ENCODE results near the gene GORASP1. TPM values are rescaled to one million over a fixed set of nuclear protein-coding genes. Genes with fewer than 3 reads are reported as not detected.

GORASP1 gene
- total RNA-seq, 4 donors from 2014 or later = 86.8 to 135 (median 96.3) TPM

- Histone ChIP-seq H3K27ac (peak overlapping the region; percentile 98 to 99 (median 98)), H3K9me3 (no peaks in the 10 kb centered on the region), H3K4me1 (peaks cover 56 to 77% (median 73%) of the 10 kb centered on the region in 4 donors), H3K36me3 (no peaks in the 10 kb centered on the region), H3K27me3 (no peaks in the 10 kb centered on the region), H3K4me3 (peak overlapping the region; percentile 1 to 93 (median 83))
- 0 to 28% methylated on average over 3 to 9 of the region's 9 CpGs for WGBS, 2 donors (ENCODE audit: low coverage in 1 of 2)
- intact Hi-C loops (cut with DNase I; ENCODE audit: low total_unique reads) (loop anchor here (1.0 kb wide), 1 partner anchor 28 kb away; no protein-coding TSS in a partner anchor), in situ Hi-C loops (cut with MboI; ENCODE audit: low pct_ligation_motif_present in 1 of 4, low pct_unique_long_range_greater_than_20kb in 1 of 4, low sequenced_read_pairs in 3 of 4) (no loop called here)
- peak; percentile 81 for DNase-seq
- no peak for TF ChIP-seq EP300 (IDR thresholded peaks at IDR 0.05; ENCODE audit: low read depth)
- TF ChIP-seq CTCF (IDR thresholded peaks at IDR 0.05) = no peak
- TF ChIP-seq POLR2AphosphoS5 (IDR thresholded peaks at IDR 0.05) = peak; percentile 44 to 56 (median 53)
Measured at GRCh38 chr3:39150803-39151631, 43.6 kb upstream of the GORASP1 start.

- Histone ChIP-seq H3K9me3 (no peaks in the 10 kb centered on the region), H3K27me3 (no peaks in the 10 kb centered on the region), H3K4me1 (peaks cover 61 to 82% (median 77%) of the 10 kb centered on the region in 4 donors), H3K4me3 (peak overlapping the region in 2 of 4 donors; percentile 79 to 93), H3K27ac (peak overlapping the region; percentile 98 to 99 (median 98)), H3K36me3 (no peaks in the 10 kb centered on the region)
- in situ Hi-C loops (cut with MboI; ENCODE audit: low pct_ligation_motif_present in 1 of 4, low pct_unique_long_range_greater_than_20kb in 1 of 4, low sequenced_read_pairs in 3 of 4) (no loop called here), intact Hi-C loops (cut with DNase I; ENCODE audit: low total_unique reads) (loop anchor here (1.0 kb wide), 1 partner anchor 29 kb away; no protein-coding TSS in a partner anchor)
- no peak for DNase-seq
- TF ChIP-seq POLR2AphosphoS5 (IDR thresholded peaks at IDR 0.05) = no peak
- TF ChIP-seq EP300 (IDR thresholded peaks at IDR 0.05; ENCODE audit: low read depth) = no peak
- no peak for TF ChIP-seq POLR2A (IDR thresholded peaks at IDR 0.05)
- TF ChIP-seq CTCF (IDR thresholded peaks at IDR 0.05) = peak in 1 of 5 experiments; percentile 18
- WGBS, 2 donors (ENCODE audit: low coverage in 1 of 2) = 40 to 54% methylated on average over 3 to 5 of the region's 5 CpGs
Measured at GRCh38 chr3:39150148-39150802, 42.8 kb upstream of the GORASP1 start.

- in situ Hi-C loops (cut with MboI; ENCODE audit: low pct_ligation_motif_present in 1 of 4, low pct_unique_long_range_greater_than_20kb in 1 of 4, low sequenced_read_pairs in 3 of 4) = no loop called here
Measured at GRCh38 chr3:39149498-39150147, 42.2 kb upstream of the GORASP1 start.

More at GRCh38 chr3:39149498-39150147, 42.2 kb upstream of the GORASP1 start:
- no peak for TF ChIP-seq POLR2AphosphoS5 (IDR thresholded peaks at IDR 0.05)
- no peak for TF ChIP-seq CTCF (IDR thresholded peaks at IDR 0.05)
- TF ChIP-seq POLR2A (IDR thresholded peaks at IDR 0.05) = no peak
- Histone ChIP-seq H3K36me3 (peaks cover 0 to 6% (median under 1%) of the 10 kb centered on the region in 4 donors), H3K9me3 (no peaks in the 10 kb centered on the region), H3K27ac (peak overlapping the region; percentile 98 to 99 (median 98)), H3K27me3 (no peaks in the 10 kb centered on the region), H3K4me3 (no peak overlapping the region), H3K4me1 (peaks cover 61 to 79% (median 76%) of the 10 kb centered on the region in 4 donors)
- DNase-seq = no peak
- 68 to 100% methylated on average over 1 to 3 of the region's 3 CpGs for WGBS, 2 donors (ENCODE audit: low coverage in 1 of 2)
- intact Hi-C loops (cut with DNase I; ENCODE audit: low total_unique reads) = loop anchor here (1.0 kb wide), 1 partner anchor 30 kb away; no protein-coding TSS in a partner anchor
